ENCODE measurements around the gene GIT2.
"Not testable (repeated sequence)": the region's sequence is repeated elsewhere in the genome, so short reads cannot be mapped to it uniquely, and the experiment has no call there.

GIT2 gene

GRCh38 chr12:109944561-109945359, 51.4 kb downstream of the GIT2 start:
- DNase-seq = no peak

GRCh38 chr12:109943811-109944210, 52.4 kb downstream of the GIT2 start:
- no peak for DNase-seq

GRCh38 chr12:109940339-109940923, 55.7 kb downstream of the GIT2 start:
- no peak for DNase-seq

GRCh38 chr12:109939504-109939903, 56.7 kb downstream of the GIT2 start:
- DNase-seq = no peak

- no peak for DNase-seq
Measured at GRCh38 chr12:109938947-109939346, 57.2 kb downstream of the GIT2 start.

GRCh38 chr12:109937371-109937770, 58.8 kb downstream of the GIT2 start:
- no peak for DNase-seq

GRCh38 chr12:109934026-109934425, 62.1 kb downstream of the GIT2 start:
- peak; percentile 51 for DNase-seq

- no peak for DNase-seq
Measured at GRCh38 chr12:109932878-109933503, 63.2 kb downstream of the GIT2 start.

- no peak for DNase-seq
Measured at GRCh38 chr12:109931143-109931542, 65.0 kb downstream of the GIT2 start.

GRCh38 chr12:109930028-109930800, 66.0 kb downstream of the GIT2 start:
- no peak for DNase-seq

GRCh38 chr12:109929326-109929725, 66.8 kb downstream of the GIT2 start:
- DNase-seq = not testable (repeated sequence)

GRCh38 chr12:109928058-109928656, 68.0 kb downstream of the GIT2 start:
- DNase-seq = no peak

GRCh38 chr12:109927622-109928021, 68.5 kb downstream of the GIT2 start:
- DNase-seq = peak; percentile 65

GRCh38 chr12:109926488-109927210, 69.5 kb downstream of the GIT2 start:
- DNase-seq = no peak

GRCh38 chr12:109926016-109926415, 70.2 kb downstream of the GIT2 start:
- no peak for DNase-seq

GRCh38 chr12:109925185-109925840, 70.9 kb downstream of the GIT2 start:
- DNase-seq = no peak

GRCh38 chr12:109923481-109924245, 72.5 kb downstream of the GIT2 start:
- DNase-seq = no peak

GRCh38 chr12:109923038-109923437, 73.1 kb downstream of the GIT2 start:
- DNase-seq = no peak

GRCh38 chr12:109921982-109922381, 74.2 kb downstream of the GIT2 start:
- DNase-seq = no peak

- no peak for DNase-seq
Measured at GRCh38 chr12:109920261-109920780, 75.8 kb downstream of the GIT2 start.

GRCh38 chr12:109919456-109919855, 76.7 kb downstream of the GIT2 start:
- DNase-seq = no peak
